K562 (cell line): ENCODE data around the gene PPT2. TPM values are rescaled to one million over a fixed set of nuclear protein-coding genes. Genes with fewer than 3 reads are reported as not detected.

Experiments
- BACH1 ChIP-seq: fragments of 200-800 bp; sonication (Bioruptor generic); IDR thresholded peaks from 2 replicates; pipeline ENCODE4 v1.6.1; 2016; ENCODE audit warnings: missing genetic modification characterization, missing compliant biosample characterization
- FOSL1 ChIP-seq: fragments of 200-800 bp; sonication (Bioruptor generic); conservative IDR thresholded peaks from 2 replicates; pipeline ENCODE4 v1.6.1; 2016; ENCODE audit warnings: missing genetic modification characterization, missing compliant biosample characterization
- FOXP1 ChIP-seq: sonication (generic); formaldehyde crosslinking; IDR thresholded peaks from 2 replicates; pipeline ENCODE4 v1.8.0; 2022; ENCODE audit warnings: mild to moderate bottlenecking, missing genetic modification reagents
- GTF3C2 ChIP-seq: IDR thresholded peaks from 3 replicates; pipeline ENCODE4 v1.6.1; 2011; ENCODE audit warnings: borderline replicate concordance, mild to moderate bottlenecking, moderate library complexity; ENCODE audit not compliant: insufficient read length; ENCODE audit errors: extremely low read depth
- KDM4B ChIP-seq, 2 experiments: fragments of 450-650 bp in 1 of 2; sonication (generic) in 1 of 2; IDR thresholded peaks; 2 replicates each; pipeline ENCODE4 v1.6.1; 2016 to 2017; ENCODE audit warnings: borderline replicate concordance in 2 of 2, antibody characterized with exemption in 1 of 2, low read depth in 1 of 2, mild to moderate bottlenecking in 1 of 2
- PCBP2 ChIP-seq: fragments of 200-400 bp; formaldehyde crosslinking; IDR thresholded peaks from 2 replicates; pipeline ENCODE4 v1.6.1; 2018; ENCODE audit warnings: low read length, low read depth, mild to moderate bottlenecking, moderate library complexity; ENCODE audit not compliant: poor library complexity, severe bottlenecking
- PHF8 ChIP-seq: fragments of 200-600 bp; sonication (generic); IDR thresholded peaks from 2 replicates; pipeline ENCODE4 v1.6.1; 2012; ENCODE audit warnings: mixed run types, mild to moderate bottlenecking, inconsistent platforms, low read length, moderate library complexity, borderline replicate concordance
- PTBP1 ChIP-seq: fragments of 200-400 bp; formaldehyde crosslinking; IDR thresholded peaks from 2 replicates; pipeline ENCODE4 v1.6.1; 2017; ENCODE audit warnings: low read depth, low read length
- SIN3A ChIP-seq, 2 experiments: fragments of 150-350 bp in 1 of 2; IDR thresholded peaks; 2 replicates each; pipeline ENCODE4 v1.6.1; 2011 to 2016; ENCODE audit warnings: borderline replicate concordance in 2 of 2, low read depth in 2 of 2, low read length in 2 of 2, mild to moderate bottlenecking in 2 of 2, moderate library complexity in 2 of 2; ENCODE audit not compliant: control insufficient read depth in 1 of 2
- TAL1 ChIP-seq: fragments of 450-650 bp; IDR thresholded peaks from 2 replicates; pipeline ENCODE4 v1.6.1; 2016; ENCODE audit warnings: mild to moderate bottlenecking
- TFE3 ChIP-seq: fragments of 450-650 bp; formaldehyde crosslinking; IDR thresholded peaks from 2 replicates; pipeline ENCODE4 v1.4.0; 2020; ENCODE audit warnings: mild to moderate bottlenecking, mixed read lengths
- ZBTB8A ChIP-seq: fragments of 450-650 bp; IDR thresholded peaks from 2 replicates; pipeline ENCODE4 v1.6.1; 2018; ENCODE audit warnings: mild to moderate bottlenecking, moderate library complexity; ENCODE audit not compliant: partially characterized antibody
- polyA plus RNA-seq, 8 experiments: library from polyadenylated mRNA; depleted of rRNA in 4 of 8; stranded (reverse) in 5 of 8; unstranded in 3 of 8; fragments of >200 nt; fragmentation: Nextera tagmentation in 2 of 8; fragmentation: Illumina TruSeq in 1 of 8; extraction: Ambion mirVana in 2 of 8; extraction: Trizol in 1 of 8; gene quantifications; 2 replicates each; pipeline versions ENCODE4 v1.2.1 to v1.2.3, GENCODE V29; 2011 to 2014; ENCODE audit warnings: inconsistent platforms in 1 of 8, missing spikeins in 1 of 8
- total RNA-seq, 7 experiments: library from RNA; depleted of rRNA in 6 of 7; stranded (reverse); fragments of >200 nt in 6 of 7; fragmentation: Illumina TruSeq in 2 of 7; extraction: Trizol in 2 of 7; gene quantifications; 2 replicates each; pipeline versions ENCODE4 v1.2.1 to v1.2.3, GENCODE V29; 2011 to 2021; ENCODE audit warnings: low replicate concordance in 1 of 7

PPT2 gene
- total and polyA plus RNA-seq, 9 of the 15 experiments (the other 6 are each of a cell fraction or from before 2014, with no cell fraction given): 27.4 to 98.8 (median 69.9) TPM

GRCh38 chr6:32153564-32154513 lies at the start of gene PPT2 (continued):
- TF ChIP-seq TAL1 (0 out of 2 replicates have a peak, but pooled peaks have one; percentile 2), TFE3 (CRISPR knock-in tag) (no peak), BACH1 (tag) (no peak), SIN3A (IDR thresholded peaks at IDR 0.05; ENCODE audit: borderline replicate concordance in 2 of 2, control insufficient read depth in 1 of 2, low read depth in 2 of 2, low read length in 2 of 2) (peak; percentile 83 to 91; a peak in 3 of 4 replicates), FOSL1 (peak; percentile 51; the same call in 1 of the 2 replicates), PCBP2 (no peak), KDM4B (IDR thresholded peaks at IDR 0.05; ENCODE audit: borderline replicate concordance in 2 of 2, low read depth in 1 of 2) (no peak), ZBTB8A (no peak), FOXP1 (CRISPR knock-in tag) (no peak), PTBP1 (no peak), PHF8 (peak; percentile 59; the same call in 1 of the 2 replicates), GTF3C2 (no peak)
